H9 (cell line): ENCODE measurements around the gene PNKP. TPM values are rescaled to one million over a fixed set of nuclear protein-coding genes. Genes with fewer than 3 reads are reported as not detected.
A peak's percentile ranks its signal among the peaks of the same experiment; 100 is the strongest.

Experiments
- DNase-seq: peaks from one replicate; pipeline ENCODE4 v3.0.0-alpha.2; 2017
- H2AFZ ChIP-seq: one replicate; pipeline ENCODE4 v1.6.1; 2013; ENCODE audit warnings: mild to moderate bottlenecking, low read length, control low read depth, moderate library complexity
- H2AK5ac ChIP-seq: 2 replicates; pipeline ENCODE4 v1.6.1; 2013; ENCODE audit warnings: low read length, control low read depth, mixed read lengths; ENCODE audit not compliant: insufficient read length
- H2BK120ac ChIP-seq: one replicate; pipeline ENCODE4 v1.6.1; 2013; ENCODE audit warnings: low read depth, mild to moderate bottlenecking, low read length, control low read depth, inconsistent platforms; ENCODE audit not compliant: poor library complexity, severe bottlenecking
- H2BK12ac ChIP-seq: 2 replicates; pipeline ENCODE4 v1.6.1; 2013; ENCODE audit warnings: low read length, control low read depth, mixed read lengths, low read depth; ENCODE audit not compliant: insufficient read length
- H2BK15ac ChIP-seq: 2 replicates; pipeline ENCODE4 v1.6.1; 2013; ENCODE audit warnings: low read depth, low read length, control low read depth
- H2BK20ac ChIP-seq: one replicate; pipeline ENCODE4 v1.6.1; 2013; ENCODE audit warnings: low read depth, mild to moderate bottlenecking, low read length, control low read depth, inconsistent platforms; ENCODE audit not compliant: poor library complexity, severe bottlenecking
- H2BK5ac ChIP-seq: 2 replicates; pipeline ENCODE4 v1.6.1; 2013; ENCODE audit warnings: low read length, control low read depth, mixed read lengths; ENCODE audit not compliant: insufficient read length
- H3K14ac ChIP-seq: 2 replicates; pipeline ENCODE4 v1.6.1; 2013; ENCODE audit warnings: low read length, control low read depth; ENCODE audit not compliant: insufficient read depth
- H3K18ac ChIP-seq: 2 replicates; pipeline ENCODE4 v1.6.1; 2013; ENCODE audit warnings: low read depth, mild to moderate bottlenecking, mixed read lengths, low read length, control low read depth; ENCODE audit not compliant: insufficient read length
- H3K23ac ChIP-seq: 2 replicates; pipeline ENCODE4 v1.6.1; 2013; ENCODE audit warnings: low read length, control low read depth, mixed read lengths, low read depth; ENCODE audit not compliant: insufficient read length
- H3K23me2 ChIP-seq: 2 replicates; pipeline ENCODE4 v1.6.1; 2013; ENCODE audit warnings: low read depth, mild to moderate bottlenecking, mixed read lengths, low read length, control low read depth; ENCODE audit not compliant: insufficient read length, poor library complexity, severe bottlenecking
- H3K27ac ChIP-seq: 2 replicates; pipeline ENCODE4 v1.5.1; 2013; ENCODE audit warnings: low read length, control low read depth, mixed read lengths, low read depth; ENCODE audit not compliant: insufficient read length
- H3K27me3 ChIP-seq: 2 replicates; pipeline ENCODE4 v1.6.1; 2013; ENCODE audit warnings: low read length, control low read depth, inconsistent platforms; ENCODE audit not compliant: insufficient read depth
- H3K4ac ChIP-seq: 2 replicates; pipeline ENCODE4 v1.6.1; 2013; ENCODE audit warnings: low read depth, mild to moderate bottlenecking, control low read depth, inconsistent platforms, low read length, moderate library complexity
- H3K4me1 ChIP-seq: 2 replicates; pipeline ENCODE4 v1.6.1; 2013; ENCODE audit warnings: low read length, control low read depth, inconsistent platforms; ENCODE audit not compliant: insufficient read depth
- H3K4me2 ChIP-seq: 2 replicates; pipeline ENCODE4 v1.6.1; 2013; ENCODE audit warnings: low read length, control low read depth, mixed read lengths; ENCODE audit not compliant: insufficient read length, insufficient read depth
- H3K56ac ChIP-seq: 2 replicates; pipeline ENCODE4 v1.6.1; 2013; ENCODE audit warnings: low read depth, mild to moderate bottlenecking, mixed read lengths, low read length, control low read depth; ENCODE audit not compliant: insufficient read length
- H3K79me1 ChIP-seq: 2 replicates; pipeline ENCODE4 v1.6.1; 2013; ENCODE audit warnings: low read depth, mild to moderate bottlenecking, moderate library complexity, low read length, control low read depth, inconsistent platforms; ENCODE audit not compliant: insufficient read depth, poor library complexity, severe bottlenecking
- H3K79me2 ChIP-seq: 2 replicates; pipeline ENCODE4 v1.6.1; 2013; ENCODE audit warnings: low read length, control low read depth, inconsistent platforms; ENCODE audit not compliant: insufficient read depth
- H3K9ac ChIP-seq: 2 replicates; pipeline ENCODE4 v1.6.1; 2013; ENCODE audit warnings: low read length, control low read depth, mixed read lengths; ENCODE audit not compliant: insufficient read length; ENCODE audit errors: extremely low read depth
- H3K9me3 ChIP-seq: one replicate; pipeline ENCODE4 v1.6.1; 2013; ENCODE audit warnings: low read depth, low read length, inconsistent platforms; ENCODE audit not compliant: control insufficient read depth
- H3T11ph ChIP-seq: one replicate; pipeline ENCODE4 v1.6.1; 2013; ENCODE audit warnings: mild to moderate bottlenecking, low read length, control low read depth, inconsistent platforms
- H4K20me1 ChIP-seq: one replicate; pipeline ENCODE4 v1.6.1; 2013; ENCODE audit not compliant: control insufficient read depth, insufficient read length, insufficient read depth
- H4K5ac ChIP-seq: 2 replicates; pipeline ENCODE4 v1.6.1; 2013; ENCODE audit warnings: low read depth, mild to moderate bottlenecking, mixed read lengths, low read length, control low read depth; ENCODE audit not compliant: insufficient read length
- H4K8ac ChIP-seq: replicated peaks from 2 replicates; pipeline ENCODE4 v1.6.1; 2013; ENCODE audit warnings: low read length, control low read depth, mixed read lengths, low read depth; ENCODE audit not compliant: insufficient read length
- H4K91ac ChIP-seq: 2 replicates; pipeline ENCODE4 v1.6.1; 2013; ENCODE audit warnings: low read depth, mild to moderate bottlenecking, moderate library complexity, mixed read lengths, low read length, control low read depth; ENCODE audit not compliant: insufficient read length
- H3K27ac Mint-ChIP-seq, 3 experiments: 2 replicates in 2 of 3; 3 replicates in 1 of 3; pipeline ENCODE4 v1.8.0; 2020 to 2021; ENCODE audit warnings: mixed read lengths in 3 of 3, mild to moderate bottlenecking in 1 of 3, moderate library complexity in 1 of 3
- H3K27me3 Mint-ChIP-seq: 2 replicates; pipeline ENCODE4 v1.8.0; 2021; ENCODE audit warnings: low read depth, mild to moderate bottlenecking, moderate library complexity, mixed read lengths
- H3K36me3 Mint-ChIP-seq, 3 experiments: 2 replicates in 2 of 3; 3 replicates in 1 of 3; pipeline ENCODE4 v1.8.0; 2020 to 2021; ENCODE audit warnings: low read depth in 3 of 3, mixed read lengths in 3 of 3; ENCODE audit not compliant: insufficient read depth in 1 of 3
- H3K4me1 Mint-ChIP-seq, 2 experiments: 2 replicates each; pipeline ENCODE4 v1.8.0; 2020; ENCODE audit warnings: mixed read lengths in 2 of 2
- H3K4me3 Mint-ChIP-seq, 2 experiments: 2 replicates in 1 of 2; 3 replicates in 1 of 2; pipeline ENCODE4 v1.8.0; 2020 to 2021; ENCODE audit warnings: mild to moderate bottlenecking in 2 of 2, mixed read lengths in 2 of 2, moderate library complexity in 1 of 2
- H3K9me3 Mint-ChIP-seq, 2 experiments: 2 replicates in 1 of 2; 3 replicates in 1 of 2; pipeline ENCODE4 v1.8.0; 2020; ENCODE audit warnings: mild to moderate bottlenecking in 2 of 2, mixed read lengths in 2 of 2, moderate library complexity in 1 of 2
- WGBS: extraction: QIAGEN DNeasy Blood & Tissue Kit; methylation state at CpG from one replicate; pipeline ENCODE4 v1.1.7; 2013; ENCODE audit warnings: missing lambda C conversion rate, low lambda C conversion rate, mixed read lengths; ENCODE audit not compliant: insufficient read length; ENCODE audit errors: extremely low coverage; 5-methylcytosine and 5-hydroxymethylcytosine counted together
- total RNA-seq: library from RNA; stranded (reverse); gene quantifications from 2 replicates; pipeline ENCODE4 v1.2.1, GENCODE V29; 2021
- TF ChIP-seq, protein P1 (sequence below): fragments of 200-600 bp; sonication (generic); conservative IDR thresholded peaks from 3 replicates; pipeline ENCODE4 v1.8.0; 2021; ENCODE audit warnings: antibody characterized with exemption, mild to moderate bottlenecking

The PNKP gene
- total RNA-seq, 1 experiment from 2014 or later = 157 TPM

DNA sequence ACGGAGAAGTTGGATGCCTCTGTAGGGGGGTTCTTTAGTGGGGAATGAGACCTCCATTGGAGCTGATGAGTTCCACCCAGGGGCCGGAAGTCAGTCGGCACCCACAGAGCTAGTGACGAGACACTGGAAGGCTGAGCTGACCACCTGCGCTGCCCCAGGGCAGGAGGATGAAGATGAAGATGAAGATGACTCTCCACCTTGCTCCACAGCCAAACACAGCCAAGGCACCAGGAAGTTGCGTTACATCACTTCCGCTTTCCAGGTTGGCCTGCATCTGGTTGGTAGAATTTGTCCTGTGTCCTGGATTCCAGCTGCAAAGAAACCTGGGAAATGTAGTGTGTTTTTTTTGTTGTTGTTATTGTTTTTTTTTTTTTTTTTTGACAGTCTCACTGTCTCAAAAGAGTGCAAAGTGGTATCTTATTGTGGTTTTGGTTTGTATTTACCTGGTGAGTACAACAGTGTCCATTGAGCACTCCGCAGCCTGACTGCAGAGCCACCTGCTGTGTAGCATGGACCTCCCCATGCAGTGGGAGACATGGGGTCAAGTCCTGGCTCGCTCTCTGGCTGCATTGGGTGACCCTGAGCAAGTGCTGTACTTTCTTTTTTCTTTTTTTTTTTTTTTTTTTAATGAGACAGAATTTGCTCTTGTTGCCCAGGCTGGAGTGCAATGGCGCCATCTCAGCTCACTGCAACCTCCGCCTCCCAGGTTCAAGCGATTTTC, 12.0 kb upstream of the PNKP start:
- Histone ChIP-seq H2BK5ac (no peak overlapping the region), H3T11ph (no peak overlapping the region), H3K14ac (no peak overlapping the region), H4K8ac (no peak overlapping the region), H2BK120ac (no peak overlapping the region), H2BK20ac (no peak overlapping the region), H4K91ac (no peak overlapping the region), H3K79me1 (no peaks in the 10 kb centered on the region), H2AFZ (no peak overlapping the region), H2BK15ac (no peak overlapping the region), H4K5ac (no peak overlapping the region), H2BK12ac (no peak overlapping the region), H3K56ac (no peak overlapping the region), H3K27ac (no peak overlapping the region), H3K4me1 (no peaks in the 10 kb centered on the region), H3K27me3 (no peaks in the 10 kb centered on the region), H3K9ac (no peak overlapping the region), H2AK5ac (no peak overlapping the region), H3K18ac (no peak overlapping the region), H3K9me3 (no peaks in the 10 kb centered on the region), H3K23ac (no peak overlapping the region), H4K20me1 (no peaks in the 10 kb centered on the region), H3K23me2 (peaks cover 11% of the 10 kb centered on the region), H3K4ac (no peak overlapping the region), H3K79me2 (no peaks in the 10 kb centered on the region; the same call in 1 of the 2 replicates), H3K4me2 (peak overlapping the region; percentile 78)
- no peaks in the 10 kb centered on the region for H3K9me3 Mint-ChIP-seq
- H3K36me3 Mint-ChIP-seq = peaks cover 43 to 54% (median 54%) of the 10 kb centered on the region in 3 experiments
- no peak overlapping the region for H3K4me3 Mint-ChIP-seq
- H3K4me1 Mint-ChIP-seq = peaks cover 18 to 28% of the 10 kb centered on the region in 2 experiments
- peak overlapping the region in 1 of 3 experiments; percentile 63; a peak in 2 of 7 replicates for H3K27ac Mint-ChIP-seq
- TF ChIP-seq, protein P1, sequence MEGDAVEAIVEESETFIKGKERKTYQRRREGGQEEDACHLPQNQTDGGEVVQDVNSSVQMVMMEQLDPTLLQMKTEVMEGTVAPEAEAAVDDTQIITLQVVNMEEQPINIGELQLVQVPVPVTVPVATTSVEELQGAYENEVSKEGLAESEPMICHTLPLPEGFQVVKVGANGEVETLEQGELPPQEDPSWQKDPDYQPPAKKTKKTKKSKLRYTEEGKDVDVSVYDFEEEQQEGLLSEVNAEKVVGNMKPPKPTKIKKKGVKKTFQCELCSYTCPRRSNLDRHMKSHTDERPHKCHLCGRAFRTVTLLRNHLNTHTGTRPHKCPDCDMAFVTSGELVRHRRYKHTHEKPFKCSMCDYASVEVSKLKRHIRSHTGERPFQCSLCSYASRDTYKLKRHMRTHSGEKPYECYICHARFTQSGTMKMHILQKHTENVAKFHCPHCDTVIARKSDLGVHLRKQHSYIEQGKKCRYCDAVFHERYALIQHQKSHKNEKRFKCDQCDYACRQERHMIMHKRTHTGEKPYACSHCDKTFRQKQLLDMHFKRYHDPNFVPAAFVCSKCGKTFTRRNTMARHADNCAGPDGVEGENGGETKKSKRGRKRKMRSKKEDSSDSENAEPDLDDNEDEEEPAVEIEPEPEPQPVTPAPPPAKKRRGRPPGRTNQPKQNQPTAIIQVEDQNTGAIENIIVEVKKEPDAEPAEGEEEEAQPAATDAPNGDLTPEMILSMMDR = no peak
- WGBS = no CpG with 5 or more reads among the region's 12 CpGs
- no peaks in the 10 kb centered on the region for H3K27me3 Mint-ChIP-seq
- DNase-seq = no peak
